PC-9 (cell line): ENCODE measurements around the gene SLC16A9.

Experiments used
- CTCF ChIP-seq: fragments of 200-600 bp; sonication (generic); conservative IDR thresholded peaks from 2 replicates; pipeline ENCODE4 v1.6.1; 2017; ENCODE audit warnings: mixed run types, antibody characterized with exemption, mild to moderate bottlenecking, moderate library complexity
- EZH2 ChIP-seq: fragments of 200-600 bp; sonication (generic); IDR thresholded peaks from 2 replicates; pipeline ENCODE4 v1.8.0; 2017; ENCODE audit warnings: antibody characterized with exemption, low read depth

GRCh38 chr10:59695637-59696036 lies 14.0 kb downstream of the SLC16A9 start:
- TF ChIP-seq CTCF: no peak
- no peak for TF ChIP-seq EZH2
